Lower leg skin (tissue), 3 donors: ENCODE data around the gene MRPL10.

Experiments used
- CTCF ChIP-seq, 3 donors: fragments of 450-650 bp; IDR thresholded peaks; one replicate each; pipeline ENCODE4 v1.5.1; 2016; ENCODE audit warnings: antibody characterized with exemption in 3 of 3, mild to moderate bottlenecking in 3 of 3, moderate library complexity in 2 of 3
- POLR2A ChIP-seq, 2 donors: fragments of 450-650 bp; IDR thresholded peaks; one replicate each; pipeline ENCODE4 v1.6.1; 2016 to 2017; ENCODE audit warnings: antibody characterized with exemption in 2 of 2, mild to moderate bottlenecking in 1 of 2, moderate library complexity in 1 of 2

GRCh38 chr17:47838636-47839035 lies 7.3 kb upstream of the MRPL10 start:
- TF ChIP-seq CTCF (IDR thresholded peaks at IDR 0.05) (no peak), POLR2A (IDR thresholded peaks at IDR 0.05) (no peak)
